GM23338 (cell line): ENCODE results near the gene TIMM44. TPM values are rescaled to one million over a fixed set of nuclear protein-coding genes. Genes with fewer than 3 reads are reported as not detected.

ENCODE experiments used
- ATAC-seq: fragments of 200-7000 bp; cut with Tn5 transposase; 3 replicates; pipeline ENCODE4 v1.9.1; 2020
- DNase-seq: peaks from one replicate; pipeline ENCODE4 v3.0.0-alpha.2; 2015; ENCODE audit warnings: low spot score
- H2AFZ ChIP-seq: fragments of 200-600 bp; sonication (generic); 2 replicates; pipeline ENCODE4 v1.8.0; 2016; ENCODE audit warnings: antibody characterized with exemption, mild to moderate bottlenecking, moderate library complexity
- H3F3A ChIP-seq: fragments of 200-600 bp; sonication (generic); replicated peaks from 2 replicates; pipeline ENCODE4 v1.8.0; 2017; ENCODE audit warnings: antibody characterized with exemption, mixed run types, low read depth
- H3K27ac ChIP-seq: fragments of 200-600 bp; sonication (generic); 2 replicates; pipeline ENCODE4 v1.6.1; 2016; ENCODE audit warnings: low read depth
- H3K27me3 ChIP-seq: fragments of 200-600 bp; sonication (generic); 2 replicates; pipeline ENCODE4 v1.8.0; 2016; ENCODE audit warnings: mild to moderate bottlenecking, mixed run types, moderate library complexity; ENCODE audit not compliant: insufficient read depth
- H3K36me3 ChIP-seq: fragments of 200-600 bp; sonication (generic); 2 replicates; pipeline ENCODE4 v1.8.0; 2016; ENCODE audit warnings: mild to moderate bottlenecking; ENCODE audit not compliant: insufficient read depth
- H3K4me1 ChIP-seq: fragments of 200-600 bp; sonication (generic); 2 replicates; pipeline ENCODE4 v1.8.0; 2016; ENCODE audit warnings: mild to moderate bottlenecking, moderate library complexity; ENCODE audit not compliant: insufficient read depth
- H3K4me2 ChIP-seq: fragments of 200-600 bp; sonication (generic); 2 replicates; pipeline ENCODE4 v1.7.1; 2017; ENCODE audit warnings: mixed run types
- H3K4me3 ChIP-seq: fragments of 200-600 bp; sonication (generic); 2 replicates; pipeline ENCODE4 v1.6.1; 2016; ENCODE audit warnings: mixed run types
- H3K79me2 ChIP-seq: fragments of 200-600 bp; sonication (generic); replicated peaks from 2 replicates; pipeline ENCODE4 v1.8.0; 2017; ENCODE audit warnings: mild to moderate bottlenecking; ENCODE audit not compliant: insufficient read depth
- H3K9me2 ChIP-seq: fragments of 200-600 bp; sonication (generic); 2 replicates; pipeline ENCODE4 v1.8.0; 2017; ENCODE audit not compliant: insufficient read depth
- H4K20me1 ChIP-seq: fragments of 200-600 bp; sonication (generic); replicated peaks from 2 replicates; pipeline ENCODE4 v1.8.0; 2017; ENCODE audit warnings: mild to moderate bottlenecking; ENCODE audit not compliant: insufficient read depth
- H3K27ac Mint-ChIP-seq: 2 replicates; pipeline ENCODE4 v1.8.0; 2020; ENCODE audit warnings: inconsistent platforms, mild to moderate bottlenecking, moderate library complexity, mixed read lengths
- H3K27me3 Mint-ChIP-seq: 3 replicates; pipeline ENCODE4 v1.8.0; 2022; ENCODE audit warnings: low read depth, mild to moderate bottlenecking, moderate library complexity, mixed read lengths, inconsistent platforms; ENCODE audit not compliant: insufficient read depth, poor library complexity
- H3K36me3 Mint-ChIP-seq: 3 replicates; pipeline ENCODE4 v1.8.0; 2021; ENCODE audit warnings: low read depth, mild to moderate bottlenecking, inconsistent platforms, moderate library complexity, mixed read lengths
- H3K4me1 Mint-ChIP-seq: 3 replicates; pipeline ENCODE4 v1.8.0; 2020; ENCODE audit warnings: mild to moderate bottlenecking, inconsistent platforms, mixed read lengths
- H3K4me3 Mint-ChIP-seq: 3 replicates; pipeline ENCODE4 v1.8.0; 2021; ENCODE audit warnings: moderate library complexity, mild to moderate bottlenecking, inconsistent platforms, mixed read lengths
- H3K9me3 Mint-ChIP-seq: 3 replicates; pipeline ENCODE4 v1.8.0; 2020; ENCODE audit warnings: moderate library complexity, mild to moderate bottlenecking, inconsistent platforms, mixed read lengths
- CREB1 ChIP-seq: fragments of 250-450 bp; sonication (Bioruptor Pico); IDR thresholded peaks from 2 replicates; pipeline ENCODE4 v1.5.0; 2020; ENCODE audit warnings: low read depth, mild to moderate bottlenecking, moderate library complexity
- EZH2 ChIP-seq: fragments of 200-600 bp; sonication (generic); IDR thresholded peaks from one replicate; pipeline ENCODE4 v1.8.0; 2017; ENCODE audit warnings: antibody characterized with exemption, mild to moderate bottlenecking, low read depth; ENCODE audit not compliant: unreplicated experiment
- EZH2phosphoT487 ChIP-seq: fragments of 200-600 bp; sonication (generic); IDR thresholded peaks from one replicate; pipeline ENCODE4 v1.8.1; 2018; ENCODE audit warnings: antibody characterized with exemption; ENCODE audit not compliant: unreplicated experiment
- JUNB ChIP-seq: IDR thresholded peaks from one replicate; pipeline ENCODE4 v1.6.1; 2016; ENCODE audit warnings: antibody characterized with exemption; ENCODE audit not compliant: unreplicated experiment
- NANOG ChIP-seq: IDR thresholded peaks from 2 replicates; pipeline ENCODE4 v1.6.1; 2016; ENCODE audit warnings: antibody characterized with exemption, borderline replicate concordance
- POLR2AphosphoS5 ChIP-seq: IDR thresholded peaks from 2 replicates; pipeline ENCODE4 v1.6.1; 2016; ENCODE audit warnings: antibody characterized with exemption, low read depth
- STAT1 ChIP-seq: IDR thresholded peaks from one replicate; pipeline ENCODE4 v1.6.1; 2016; ENCODE audit warnings: antibody characterized with exemption; ENCODE audit not compliant: unreplicated experiment
- ZNF114 ChIP-seq: fragments of 250-450 bp; sonication (Bioruptor Pico); IDR thresholded peaks from 2 replicates; pipeline ENCODE4 v1.5.0; 2020; ENCODE audit warnings: mild to moderate bottlenecking, moderate library complexity
- ZNF331 ChIP-seq: fragments of 250-450 bp; sonication (Bioruptor Pico); IDR thresholded peaks from 2 replicates; pipeline ENCODE4 v1.5.0; 2020; ENCODE audit warnings: low read depth, mild to moderate bottlenecking, moderate library complexity
- polyA plus RNA-seq: library from polyadenylated mRNA; unstranded; fragments of >200 nt; fragmentation: Nextera tagmentation; extraction: Ambion mirVana; gene quantifications from 2 replicates; pipeline ENCODE4 v1.2.1, GENCODE V29; 2016
- total RNA-seq: library from RNA; depleted of rRNA; stranded (reverse); fragments of >200 nt; shearing (Covaris generic); gene quantifications from 2 replicates; pipeline ENCODE4 v1.2.3, GENCODE V29; 2014
- TF ChIP-seq, protein P1 (sequence below), 2 experiments: fragments of 200-600 bp in 1 of 2; sonication (generic) in 1 of 2; conservative IDR thresholded peaks; 2 replicates each; pipeline versions ENCODE4 v1.5.1 to v1.6.1; 2016 to 2017; ENCODE audit warnings: antibody characterized with exemption in 2 of 2, low read depth in 2 of 2, mild to moderate bottlenecking in 2 of 2, moderate library complexity in 1 of 2
- TF ChIP-seq, protein P2 (sequence below): fragments of 250-450 bp; sonication (Bioruptor Pico); IDR thresholded peaks from 2 replicates; pipeline ENCODE4 v1.5.0; 2020; ENCODE audit warnings: mild to moderate bottlenecking, moderate library complexity
- TF ChIP-seq, protein P3 (sequence below): IDR thresholded peaks from 2 replicates; pipeline ENCODE4 v1.6.1; 2016; ENCODE audit warnings: antibody characterized with exemption
- TF ChIP-seq, protein P4 (sequence below): IDR thresholded peaks from one replicate; pipeline ENCODE4 v1.6.1; 2018; ENCODE audit warnings: antibody characterized with exemption; ENCODE audit not compliant: unreplicated experiment

TIMM44 gene
- total and polyA plus RNA-seq, 2 experiments from 2014 or later, result 125 to 128 TPM

DNA sequence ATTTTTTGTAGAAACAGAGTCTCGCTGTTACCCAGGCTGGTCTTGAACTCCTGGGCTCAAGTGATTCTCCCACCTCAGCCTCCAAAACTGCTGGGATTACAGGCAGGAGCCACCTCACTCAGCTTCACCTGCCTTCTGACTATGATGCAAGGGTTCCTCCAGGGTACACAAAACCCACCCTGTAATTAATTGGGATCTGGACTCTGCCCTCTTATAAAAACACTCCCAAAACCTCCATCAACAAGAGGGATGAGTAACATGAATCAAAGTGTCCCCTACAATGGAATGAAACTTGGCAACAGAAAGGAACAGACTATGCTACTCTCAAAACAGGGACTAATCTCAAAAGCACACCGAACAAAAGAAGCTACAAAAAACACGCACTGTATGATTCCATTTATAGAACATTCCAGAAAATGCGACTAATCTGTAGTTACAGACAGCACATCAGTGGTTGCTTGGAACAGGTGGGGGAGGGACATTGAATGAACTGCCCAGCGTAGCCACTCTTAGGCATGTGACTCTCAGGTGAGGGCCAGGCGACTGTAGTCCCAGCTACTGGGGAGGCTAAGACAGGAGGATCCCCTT lies 66.1 kb downstream of the TIMM44 start:
- Histone ChIP-seq H3K4me3 (no peak overlapping the region), H4K20me1 (no peaks in the 10 kb centered on the region; the same call in 1 of the 2 replicates), H3K36me3 (no peaks in the 10 kb centered on the region), H3K4me2 (no peak overlapping the region), H3K9me2 (no peaks in the 10 kb centered on the region), H2AFZ (no peak overlapping the region), H3K79me2 (no peaks in the 10 kb centered on the region), H3K27ac (no peak overlapping the region), H3K4me1 (peaks cover 12% of the 10 kb centered on the region; the same call in 1 of the 2 replicates), H3F3A (peaks cover 8% of the 10 kb centered on the region; the same call in 1 of the 2 replicates), H3K27me3 (peaks cover 14% of the 10 kb centered on the region)
- no peak for DNase-seq
- TF ChIP-seq POLR2AphosphoS5 (no peak), STAT1 (no peak), NANOG (no peak), JUNB (no peak), EZH2phosphoT487 (no peak), CREB1 (no peak), EZH2 (no peak), ZNF331 (CRISPR knock-in tag) (no peak), ZNF114 (CRISPR knock-in tag) (no peak)
- TF ChIP-seq, protein P1, sequence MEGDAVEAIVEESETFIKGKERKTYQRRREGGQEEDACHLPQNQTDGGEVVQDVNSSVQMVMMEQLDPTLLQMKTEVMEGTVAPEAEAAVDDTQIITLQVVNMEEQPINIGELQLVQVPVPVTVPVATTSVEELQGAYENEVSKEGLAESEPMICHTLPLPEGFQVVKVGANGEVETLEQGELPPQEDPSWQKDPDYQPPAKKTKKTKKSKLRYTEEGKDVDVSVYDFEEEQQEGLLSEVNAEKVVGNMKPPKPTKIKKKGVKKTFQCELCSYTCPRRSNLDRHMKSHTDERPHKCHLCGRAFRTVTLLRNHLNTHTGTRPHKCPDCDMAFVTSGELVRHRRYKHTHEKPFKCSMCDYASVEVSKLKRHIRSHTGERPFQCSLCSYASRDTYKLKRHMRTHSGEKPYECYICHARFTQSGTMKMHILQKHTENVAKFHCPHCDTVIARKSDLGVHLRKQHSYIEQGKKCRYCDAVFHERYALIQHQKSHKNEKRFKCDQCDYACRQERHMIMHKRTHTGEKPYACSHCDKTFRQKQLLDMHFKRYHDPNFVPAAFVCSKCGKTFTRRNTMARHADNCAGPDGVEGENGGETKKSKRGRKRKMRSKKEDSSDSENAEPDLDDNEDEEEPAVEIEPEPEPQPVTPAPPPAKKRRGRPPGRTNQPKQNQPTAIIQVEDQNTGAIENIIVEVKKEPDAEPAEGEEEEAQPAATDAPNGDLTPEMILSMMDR (conservative IDR thresholded peaks at IDR 0.05; ENCODE audit: low read depth in 2 of 2), result no peak
- TF ChIP-seq, protein P2, sequence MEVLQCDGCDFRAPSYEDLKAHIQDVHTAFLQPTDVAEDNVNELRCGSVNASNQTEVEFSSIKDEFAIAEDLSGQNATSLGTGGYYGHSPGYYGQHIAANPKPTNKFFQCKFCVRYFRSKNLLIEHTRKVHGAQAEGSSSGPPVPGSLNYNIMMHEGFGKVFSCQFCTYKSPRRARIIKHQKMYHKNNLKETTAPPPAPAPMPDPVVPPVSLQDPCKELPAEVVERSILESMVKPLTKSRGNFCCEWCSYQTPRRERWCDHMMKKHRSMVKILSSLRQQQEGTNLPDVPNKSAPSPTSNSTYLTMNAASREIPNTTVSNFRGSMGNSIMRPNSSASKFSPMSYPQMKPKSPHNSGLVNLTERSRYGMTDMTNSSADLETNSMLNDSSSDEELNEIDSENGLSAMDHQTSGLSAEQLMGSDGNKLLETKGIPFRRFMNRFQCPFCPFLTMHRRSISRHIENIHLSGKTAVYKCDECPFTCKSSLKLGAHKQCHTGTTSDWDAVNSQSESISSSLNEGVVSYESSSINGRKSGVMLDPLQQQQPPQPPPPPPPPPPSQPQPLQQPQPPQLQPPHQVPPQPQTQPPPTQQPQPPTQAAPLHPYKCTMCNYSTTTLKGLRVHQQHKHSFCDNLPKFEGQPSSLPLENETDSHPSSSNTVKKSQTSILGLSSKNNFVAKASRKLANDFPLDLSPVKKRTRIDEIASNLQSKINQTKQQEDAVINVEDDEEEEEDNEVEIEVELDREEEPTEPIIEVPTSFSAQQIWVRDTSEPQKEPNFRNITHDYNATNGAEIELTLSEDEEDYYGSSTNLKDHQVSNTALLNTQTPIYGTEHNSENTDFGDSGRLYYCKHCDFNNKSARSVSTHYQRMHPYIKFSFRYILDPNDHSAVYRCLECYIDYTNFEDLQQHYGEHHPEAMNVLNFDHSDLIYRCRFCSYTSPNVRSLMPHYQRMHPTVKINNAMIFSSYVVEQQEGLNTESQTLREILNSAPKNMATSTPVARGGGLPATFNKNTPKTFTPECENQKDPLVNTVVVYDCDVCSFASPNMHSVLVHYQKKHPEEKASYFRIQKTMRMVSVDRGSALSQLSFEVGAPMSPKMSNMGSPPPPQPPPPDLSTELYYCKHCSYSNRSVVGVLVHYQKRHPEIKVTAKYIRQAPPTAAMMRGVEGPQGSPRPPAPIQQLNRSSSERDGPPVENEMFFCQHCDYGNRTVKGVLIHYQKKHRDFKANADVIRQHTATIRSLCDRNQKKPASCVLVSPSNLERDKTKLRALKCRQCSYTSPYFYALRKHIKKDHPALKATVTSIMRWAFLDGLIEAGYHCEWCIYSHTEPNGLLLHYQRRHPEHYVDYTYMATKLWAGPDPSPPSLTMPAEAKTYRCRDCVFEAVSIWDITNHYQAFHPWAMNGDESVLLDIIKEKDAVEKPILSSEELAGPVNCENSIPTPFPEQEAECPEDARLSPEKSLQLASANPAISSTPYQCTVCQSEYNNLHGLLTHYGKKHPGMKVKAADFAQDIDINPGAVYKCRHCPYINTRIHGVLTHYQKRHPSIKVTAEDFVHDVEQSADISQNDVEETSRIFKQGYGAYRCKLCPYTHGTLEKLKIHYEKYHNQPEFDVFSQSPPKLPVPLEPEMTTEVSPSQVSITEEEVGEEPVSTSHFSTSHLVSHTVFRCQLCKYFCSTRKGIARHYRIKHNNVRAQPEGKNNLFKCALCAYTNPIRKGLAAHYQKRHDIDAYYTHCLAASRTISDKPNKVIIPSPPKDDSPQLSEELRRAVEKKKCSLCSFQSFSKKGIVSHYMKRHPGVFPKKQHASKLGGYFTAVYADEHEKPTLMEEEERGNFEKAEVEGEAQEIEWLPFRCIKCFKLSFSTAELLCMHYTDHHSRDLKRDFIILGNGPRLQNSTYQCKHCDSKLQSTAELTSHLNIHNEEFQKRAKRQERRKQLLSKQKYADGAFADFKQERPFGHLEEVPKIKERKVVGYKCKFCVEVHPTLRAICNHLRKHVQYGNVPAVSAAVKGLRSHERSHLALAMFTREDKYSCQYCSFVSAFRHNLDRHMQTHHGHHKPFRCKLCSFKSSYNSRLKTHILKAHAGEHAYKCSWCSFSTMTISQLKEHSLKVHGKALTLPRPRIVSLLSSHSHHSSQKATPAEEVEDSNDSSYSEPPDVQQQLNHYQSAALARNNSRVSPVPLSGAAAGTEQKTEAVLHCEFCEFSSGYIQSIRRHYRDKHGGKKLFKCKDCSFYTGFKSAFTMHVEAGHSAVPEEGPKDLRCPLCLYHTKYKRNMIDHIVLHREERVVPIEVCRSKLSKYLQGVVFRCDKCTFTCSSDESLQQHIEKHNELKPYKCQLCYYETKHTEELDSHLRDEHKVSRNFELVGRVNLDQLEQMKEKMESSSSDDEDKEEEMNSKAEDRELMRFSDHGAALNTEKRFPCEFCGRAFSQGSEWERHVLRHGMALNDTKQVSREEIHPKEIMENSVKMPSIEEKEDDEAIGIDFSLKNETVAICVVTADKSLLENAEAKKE, result no peak
- TF ChIP-seq, protein P3, sequence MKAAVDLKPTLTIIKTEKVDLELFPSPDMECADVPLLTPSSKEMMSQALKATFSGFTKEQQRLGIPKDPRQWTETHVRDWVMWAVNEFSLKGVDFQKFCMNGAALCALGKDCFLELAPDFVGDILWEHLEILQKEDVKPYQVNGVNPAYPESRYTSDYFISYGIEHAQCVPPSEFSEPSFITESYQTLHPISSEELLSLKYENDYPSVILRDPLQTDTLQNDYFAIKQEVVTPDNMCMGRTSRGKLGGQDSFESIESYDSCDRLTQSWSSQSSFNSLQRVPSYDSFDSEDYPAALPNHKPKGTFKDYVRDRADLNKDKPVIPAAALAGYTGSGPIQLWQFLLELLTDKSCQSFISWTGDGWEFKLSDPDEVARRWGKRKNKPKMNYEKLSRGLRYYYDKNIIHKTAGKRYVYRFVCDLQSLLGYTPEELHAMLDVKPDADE, result no peak
- TF ChIP-seq, protein P4, sequence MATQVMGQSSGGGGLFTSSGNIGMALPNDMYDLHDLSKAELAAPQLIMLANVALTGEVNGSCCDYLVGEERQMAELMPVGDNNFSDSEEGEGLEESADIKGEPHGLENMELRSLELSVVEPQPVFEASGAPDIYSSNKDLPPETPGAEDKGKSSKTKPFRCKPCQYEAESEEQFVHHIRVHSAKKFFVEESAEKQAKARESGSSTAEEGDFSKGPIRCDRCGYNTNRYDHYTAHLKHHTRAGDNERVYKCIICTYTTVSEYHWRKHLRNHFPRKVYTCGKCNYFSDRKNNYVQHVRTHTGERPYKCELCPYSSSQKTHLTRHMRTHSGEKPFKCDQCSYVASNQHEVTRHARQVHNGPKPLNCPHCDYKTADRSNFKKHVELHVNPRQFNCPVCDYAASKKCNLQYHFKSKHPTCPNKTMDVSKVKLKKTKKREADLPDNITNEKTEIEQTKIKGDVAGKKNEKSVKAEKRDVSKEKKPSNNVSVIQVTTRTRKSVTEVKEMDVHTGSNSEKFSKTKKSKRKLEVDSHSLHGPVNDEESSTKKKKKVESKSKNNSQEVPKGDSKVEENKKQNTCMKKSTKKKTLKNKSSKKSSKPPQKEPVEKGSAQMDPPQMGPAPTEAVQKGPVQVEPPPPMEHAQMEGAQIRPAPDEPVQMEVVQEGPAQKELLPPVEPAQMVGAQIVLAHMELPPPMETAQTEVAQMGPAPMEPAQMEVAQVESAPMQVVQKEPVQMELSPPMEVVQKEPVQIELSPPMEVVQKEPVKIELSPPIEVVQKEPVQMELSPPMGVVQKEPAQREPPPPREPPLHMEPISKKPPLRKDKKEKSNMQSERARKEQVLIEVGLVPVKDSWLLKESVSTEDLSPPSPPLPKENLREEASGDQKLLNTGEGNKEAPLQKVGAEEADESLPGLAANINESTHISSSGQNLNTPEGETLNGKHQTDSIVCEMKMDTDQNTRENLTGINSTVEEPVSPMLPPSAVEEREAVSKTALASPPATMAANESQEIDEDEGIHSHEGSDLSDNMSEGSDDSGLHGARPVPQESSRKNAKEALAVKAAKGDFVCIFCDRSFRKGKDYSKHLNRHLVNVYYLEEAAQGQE, result no peak
- no peak overlapping the region for H3K4me3 Mint-ChIP-seq
- peaks cover 11% of the 10 kb centered on the region for H3K27me3 Mint-ChIP-seq
- no peaks in the 10 kb centered on the region for H3K36me3 Mint-ChIP-seq
- H3K9me3 Mint-ChIP-seq, result no peaks in the 10 kb centered on the region
- peaks cover 2% of the 10 kb centered on the region; the same call in 1 of the 3 replicates for H3K4me1 Mint-ChIP-seq
- H3K27ac Mint-ChIP-seq, result no peak overlapping the region
- no peak for ATAC-seq
